Chondrocyte (in vitro differentiated cells): ENCODE results near the gene ZBTB25. TPM values are rescaled to one million over a fixed set of nuclear protein-coding genes. Genes with fewer than 3 reads are reported as not detected.

Source experiments
- DNase-seq: peaks from one replicate; pipeline ENCODE4 v3.0.0; 2021; ENCODE audit warnings: mixed read lengths, low spot score
- H3K27ac Mint-ChIP-seq: one replicate; pipeline ENCODE4 v1.8.0; 2021; ENCODE audit warnings: mild to moderate bottlenecking, moderate library complexity, mixed read lengths; ENCODE audit not compliant: unreplicated experiment
- H3K27me3 Mint-ChIP-seq: 2 replicates; pipeline ENCODE4 v1.8.0; 2021; ENCODE audit warnings: low read depth, mixed read lengths
- H3K36me3 Mint-ChIP-seq: 2 replicates; pipeline ENCODE4 v1.8.0; 2021; ENCODE audit warnings: low read depth, mixed read lengths
- H3K4me1 Mint-ChIP-seq: 2 replicates; pipeline ENCODE4 v1.8.0; 2021; ENCODE audit warnings: low read depth, mild to moderate bottlenecking, mixed read lengths
- H3K4me3 Mint-ChIP-seq: one replicate; pipeline ENCODE4 v1.8.0; 2021; ENCODE audit warnings: mild to moderate bottlenecking, moderate library complexity, mixed read lengths; ENCODE audit not compliant: unreplicated experiment
- H3K9me3 Mint-ChIP-seq: 2 replicates; pipeline ENCODE4 v1.8.0; 2021; ENCODE audit warnings: low read depth, mixed read lengths
- total RNA-seq: library from RNA; stranded (reverse); gene quantifications from 3 replicates; pipeline ENCODE4 v1.2.1, GENCODE V29; 2021
- TF ChIP-seq, protein P1 (sequence below): fragments of 200-600 bp; sonication (generic); IDR thresholded peaks from 2 replicates; pipeline ENCODE4 v1.5.0; 2021; ENCODE audit warnings: antibody characterized with exemption, mild to moderate bottlenecking, moderate library complexity

The ZBTB25 gene
- total RNA-seq, 1 donor from 2014 or later: 9.7 TPM

DNA sequence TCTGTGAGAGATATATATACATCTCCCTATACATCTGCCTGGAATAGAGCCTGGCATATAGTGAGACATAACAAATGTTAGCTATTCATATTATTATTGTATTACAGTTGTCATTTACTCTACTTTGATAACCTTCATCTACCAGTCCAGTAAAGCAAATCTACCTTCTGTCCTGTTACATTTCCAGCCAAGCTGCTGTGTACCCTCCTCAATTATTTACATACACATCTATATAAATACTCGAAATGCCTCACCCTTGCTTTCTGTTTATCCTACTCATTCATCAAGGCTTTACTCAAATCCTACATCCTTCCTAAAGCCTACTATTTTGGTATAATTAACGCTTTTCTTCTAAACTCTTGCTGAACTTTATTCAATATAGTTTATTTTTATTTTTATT, 9.6 kb upstream of the ZBTB25 start:
- Mint-ChIP-seq H3K9me3 (no peaks in the 10 kb centered on the region), H3K36me3 (no peaks in the 10 kb centered on the region), H3K27ac (no peak overlapping the region), H3K4me3 (no peak overlapping the region), H3K27me3 (no peaks in the 10 kb centered on the region), H3K4me1 (peaks cover 65% of the 10 kb centered on the region)
- DNase-seq: no peak
- TF ChIP-seq, protein P1, sequence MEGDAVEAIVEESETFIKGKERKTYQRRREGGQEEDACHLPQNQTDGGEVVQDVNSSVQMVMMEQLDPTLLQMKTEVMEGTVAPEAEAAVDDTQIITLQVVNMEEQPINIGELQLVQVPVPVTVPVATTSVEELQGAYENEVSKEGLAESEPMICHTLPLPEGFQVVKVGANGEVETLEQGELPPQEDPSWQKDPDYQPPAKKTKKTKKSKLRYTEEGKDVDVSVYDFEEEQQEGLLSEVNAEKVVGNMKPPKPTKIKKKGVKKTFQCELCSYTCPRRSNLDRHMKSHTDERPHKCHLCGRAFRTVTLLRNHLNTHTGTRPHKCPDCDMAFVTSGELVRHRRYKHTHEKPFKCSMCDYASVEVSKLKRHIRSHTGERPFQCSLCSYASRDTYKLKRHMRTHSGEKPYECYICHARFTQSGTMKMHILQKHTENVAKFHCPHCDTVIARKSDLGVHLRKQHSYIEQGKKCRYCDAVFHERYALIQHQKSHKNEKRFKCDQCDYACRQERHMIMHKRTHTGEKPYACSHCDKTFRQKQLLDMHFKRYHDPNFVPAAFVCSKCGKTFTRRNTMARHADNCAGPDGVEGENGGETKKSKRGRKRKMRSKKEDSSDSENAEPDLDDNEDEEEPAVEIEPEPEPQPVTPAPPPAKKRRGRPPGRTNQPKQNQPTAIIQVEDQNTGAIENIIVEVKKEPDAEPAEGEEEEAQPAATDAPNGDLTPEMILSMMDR: no peak

DNA sequence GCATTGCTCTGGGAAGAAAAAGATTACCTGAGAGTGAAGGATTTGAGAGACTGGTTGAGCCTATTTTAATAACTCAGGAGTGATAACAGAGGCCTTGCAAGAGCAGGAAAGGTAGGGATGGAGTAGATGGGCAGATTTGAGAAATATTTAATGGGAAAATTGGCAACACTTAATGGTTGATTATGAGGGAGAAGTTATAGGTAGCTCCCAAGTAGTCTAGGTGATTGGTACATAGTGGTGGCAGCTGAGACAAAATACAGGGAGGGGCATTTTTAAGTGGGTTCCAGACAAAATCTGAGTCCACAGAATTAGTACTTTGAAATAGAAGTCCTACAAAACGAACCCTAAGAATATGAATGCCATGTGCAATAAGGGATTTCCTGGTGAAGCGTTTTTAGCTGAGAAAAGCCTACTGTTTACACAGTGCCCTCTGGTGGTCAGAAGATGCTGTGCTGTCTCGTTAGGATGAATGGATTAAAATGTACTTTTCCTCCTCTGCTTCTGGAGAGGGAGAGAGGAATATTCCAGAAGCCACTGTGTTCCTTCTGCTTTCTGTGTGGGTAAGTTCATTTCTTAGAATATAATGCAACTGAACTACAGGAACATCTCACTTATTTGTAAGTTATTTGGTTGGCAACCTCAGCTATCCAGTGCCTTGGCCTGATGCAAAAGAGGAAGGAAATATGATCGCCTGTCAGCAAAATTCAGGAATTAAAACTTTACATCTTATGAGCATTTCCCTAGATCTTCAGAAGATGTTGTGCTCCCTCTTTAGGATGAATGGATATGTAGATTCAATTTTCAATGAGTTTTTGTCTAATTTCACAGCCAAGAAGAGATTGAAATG, 7.4 kb upstream of the ZBTB25 start:
- Mint-ChIP-seq H3K36me3 (peaks cover 2% of the 10 kb centered on the region), H3K9me3 (no peaks in the 10 kb centered on the region), H3K27ac (peak overlapping the region; percentile 68), H3K4me1 (peaks cover 77% of the 10 kb centered on the region), H3K4me3 (no peak overlapping the region), H3K27me3 (no peaks in the 10 kb centered on the region)
- DNase-seq: no peak
- TF ChIP-seq, protein P1: peak; percentile 92

DNA sequence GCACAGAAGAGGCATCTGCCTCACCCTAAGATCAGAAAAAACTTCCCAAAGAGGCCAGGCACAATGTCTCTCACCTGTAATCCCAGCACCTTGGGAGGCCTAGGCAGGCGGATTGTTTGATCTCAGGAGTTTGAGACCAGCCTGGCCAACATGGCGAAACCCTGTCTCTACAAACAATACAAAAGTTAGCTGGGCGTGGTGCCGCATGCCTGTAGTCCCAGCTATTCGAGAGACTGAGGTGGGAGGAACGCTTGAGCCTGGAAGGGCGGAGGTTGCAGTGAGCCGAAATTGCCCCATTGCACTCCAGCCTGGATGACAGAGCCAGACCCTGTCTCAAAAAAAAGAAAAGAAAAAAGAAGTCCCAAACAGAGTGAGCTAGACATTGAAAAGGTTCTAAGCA, 5.4 kb upstream of the ZBTB25 start:
- H3K9me3 Mint-ChIP-seq: no peaks in the 10 kb centered on the region
- H3K27ac Mint-ChIP-seq: peak overlapping the region; percentile 67
- TF ChIP-seq, protein P1: no peak
- H3K4me1 Mint-ChIP-seq: peaks cover 75% of the 10 kb centered on the region
- H3K36me3 Mint-ChIP-seq: peaks cover 2% of the 10 kb centered on the region
- DNase-seq: no peak
- H3K4me3 Mint-ChIP-seq: no peak overlapping the region
- no peaks in the 10 kb centered on the region for H3K27me3 Mint-ChIP-seq

DNA sequence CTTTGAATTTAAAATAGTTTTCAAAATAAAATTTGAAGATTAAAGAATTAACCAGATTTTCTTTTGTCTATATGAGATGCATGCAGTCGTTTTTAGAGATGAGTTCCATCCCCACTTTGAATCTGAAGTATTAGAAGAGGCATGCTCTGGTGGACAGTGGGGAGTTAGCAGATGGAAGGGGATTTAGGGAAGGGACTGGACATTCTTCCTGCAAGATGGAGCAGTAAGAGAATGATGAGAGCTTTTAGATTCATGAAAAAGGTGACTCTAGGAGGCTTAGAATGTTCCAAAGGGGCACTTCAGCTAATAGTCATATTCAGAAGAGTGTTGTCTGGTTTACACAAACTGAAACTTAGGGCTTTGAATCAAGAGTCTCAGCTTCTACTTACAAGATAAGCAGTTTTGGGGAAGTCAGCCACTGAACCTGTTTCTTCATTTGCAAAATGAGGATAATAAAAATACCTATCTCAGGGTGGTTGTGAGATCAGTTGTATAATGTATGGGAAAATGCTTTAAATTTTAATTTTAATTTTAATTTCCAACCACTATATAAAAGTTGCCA, 4.7 kb upstream of the ZBTB25 start:
- DNase-seq: no peak
- H3K36me3 Mint-ChIP-seq: peaks cover 2% of the 10 kb centered on the region
- H3K27me3 Mint-ChIP-seq: no peaks in the 10 kb centered on the region
- peak overlapping the region; percentile 62 for H3K27ac Mint-ChIP-seq
- H3K4me3 Mint-ChIP-seq: no peak overlapping the region
- TF ChIP-seq, protein P1: no peak
- H3K4me1 Mint-ChIP-seq: peaks cover 73% of the 10 kb centered on the region
- no peaks in the 10 kb centered on the region for H3K9me3 Mint-ChIP-seq

DNA sequence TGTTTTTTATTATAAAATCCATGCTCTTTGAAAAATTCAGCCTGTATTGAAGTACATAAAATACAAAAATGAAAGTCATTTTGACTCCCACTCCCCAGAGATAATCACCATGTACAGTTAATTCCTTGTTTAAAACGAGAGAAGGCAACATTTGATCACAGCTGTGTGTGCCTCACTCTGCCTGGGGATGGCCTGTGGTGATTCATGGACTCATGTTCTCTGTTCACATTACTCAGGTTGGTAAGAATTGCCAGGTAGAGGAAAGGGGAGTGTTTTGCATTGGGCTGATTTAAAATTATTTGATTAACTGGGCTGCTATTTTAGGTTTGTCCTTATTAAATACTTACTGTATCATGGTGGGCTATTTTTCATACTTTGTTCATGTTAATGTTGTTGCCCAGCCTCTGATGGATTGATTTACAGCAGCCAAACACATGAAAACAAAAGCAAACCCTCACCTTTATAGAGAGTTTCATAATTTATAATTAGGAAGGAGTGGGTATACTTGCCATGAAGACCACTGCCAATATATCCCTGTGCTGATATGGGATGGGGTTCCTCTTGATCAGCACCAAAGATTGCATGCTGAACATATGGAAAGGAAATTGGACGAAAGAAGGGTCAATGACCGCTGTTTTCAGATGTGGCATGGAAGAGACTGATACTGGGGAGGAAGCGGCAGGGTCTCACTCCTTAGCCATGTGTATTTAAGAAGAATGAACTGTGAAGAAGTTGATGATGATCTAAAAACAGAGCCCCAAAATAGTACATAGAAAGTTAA, 3.9 kb upstream of the ZBTB25 start:
- peak overlapping the region; percentile 100 for H3K27ac Mint-ChIP-seq
- H3K4me1 Mint-ChIP-seq: peaks cover 74% of the 10 kb centered on the region
- no peak for DNase-seq
- H3K27me3 Mint-ChIP-seq: no peaks in the 10 kb centered on the region
- no peaks in the 10 kb centered on the region for H3K9me3 Mint-ChIP-seq
- H3K36me3 Mint-ChIP-seq: peaks cover 2% of the 10 kb centered on the region
- TF ChIP-seq, protein P1: no peak
- H3K4me3 Mint-ChIP-seq: peak overlapping the region; percentile 84
